BLaER1 treated with 17β-estradiol and CSF1 and Interleukin-3, amounts not matched to agents 10 nM and 100 nM (cell line): Measurements from ENCODE around the gene RNF4.

Experiments
- H3K27ac ChIP-seq, 11 experiments: shearing (Covaris generic); formaldehyde crosslinking; 2 replicates each; pipeline ENCODE4 v1.8.1; 2022
- H3K27me3 ChIP-seq, 11 experiments: shearing (Covaris generic); formaldehyde crosslinking; 2 replicates each; pipeline ENCODE4 v1.8.1; 2022
- H3K36me3 ChIP-seq, 11 experiments: shearing (Covaris generic); formaldehyde crosslinking; 2 replicates each; pipeline ENCODE4 v1.8.1; 2022
- H3K4me1 ChIP-seq, 10 experiments: shearing (Covaris generic); formaldehyde crosslinking; 2 replicates each; pipeline ENCODE4 v1.8.1; 2022
- H3K4me2 ChIP-seq, 11 experiments: shearing (Covaris generic); formaldehyde crosslinking; 2 replicates each; pipeline ENCODE4 v1.8.1; 2022
- H3K4me3 ChIP-seq, 10 experiments: shearing (Covaris generic); formaldehyde crosslinking; 2 replicates each; pipeline ENCODE4 v1.8.1; 2022
- H3K9ac ChIP-seq, 11 experiments: shearing (Covaris generic); formaldehyde crosslinking; 2 replicates each; pipeline ENCODE4 v1.8.1; 2022
- H3K9me3 ChIP-seq, 11 experiments: shearing (Covaris generic); formaldehyde crosslinking; replicated peaks in 1 of 11; 2 replicates each; pipeline ENCODE4 v1.8.1; 2022
- H4K20me1 ChIP-seq, 11 experiments: shearing (Covaris generic); formaldehyde crosslinking; 2 replicates each; pipeline ENCODE4 v1.8.1; 2022
- Cebpa-rat ChIP-seq, 11 experiments: shearing (Covaris generic); IDR thresholded peaks; 2 replicates each; pipeline ENCODE4 v1.8.1; 2022

RNF4 gene

GRCh38 chr4:2434420-2434819 is 34.5 kb upstream of the RNF4 start:
- Histone ChIP-seq H3K9ac (no peak overlapping the region), H3K4me1 (peaks cover 0 to 16% (median 10%) of the 10 kb centered on the region in 10 experiments; a peak in 17 of 20 replicates), H3K27ac (no peak overlapping the region), H3K4me3 (no peak overlapping the region), H3K27me3 (no peaks in the 10 kb centered on the region), H3K4me2 (peak overlapping the region in 7 of 11 experiments; percentile 7 to 57 (median 26); a peak in 7 of 22 replicates), H4K20me1 (no peaks in the 10 kb centered on the region), H3K9me3 (0 out of 22 replicates have a peak, but pooled peaks cover 0 to 5% (median 0%) of the 10 kb centered on the region in 11 experiments), H3K36me3 (no peaks in the 10 kb centered on the region)
- TF ChIP-seq Cebpa-rat (IDR thresholded peaks at IDR 0.05): no peak

GRCh38 chr4:2436301-2436700 is 32.6 kb upstream of the RNF4 start:
- Histone ChIP-seq H3K4me2 (no peak overlapping the region; a peak in 1 of 22 replicates), H3K9me3 (0 out of 22 replicates have a peak, but pooled peaks cover 0 to 5% (median 0%) of the 10 kb centered on the region in 11 experiments), H3K4me3 (no peak overlapping the region), H4K20me1 (no peaks in the 10 kb centered on the region), H3K27me3 (no peaks in the 10 kb centered on the region), H3K27ac (no peak overlapping the region), H3K36me3 (no peaks in the 10 kb centered on the region), H3K4me1 (peaks cover 0 to 16% (median 11%) of the 10 kb centered on the region in 10 experiments; a peak in 17 of 20 replicates), H3K9ac (no peak overlapping the region)
- TF ChIP-seq Cebpa-rat (IDR thresholded peaks at IDR 0.05): no peak

- TF ChIP-seq Cebpa-rat (IDR thresholded peaks at IDR 0.05): no peak
- Histone ChIP-seq H3K4me3 (no peak overlapping the region), H3K36me3 (no peaks in the 10 kb centered on the region), H3K27me3 (no peaks in the 10 kb centered on the region), H3K27ac (no peak overlapping the region), H3K9ac (no peak overlapping the region), H3K4me1 (peaks cover 0 to 21% (median 14%) of the 10 kb centered on the region in 10 experiments; a peak in 18 of 20 replicates), H3K4me2 (peak overlapping the region in 1 of 11 experiments; percentile 30; a peak in 1 of 22 replicates), H4K20me1 (no peaks in the 10 kb centered on the region; a peak in 1 of 22 replicates), H3K9me3 (0 out of 22 replicates have a peak, but pooled peaks cover 0 to 1% (median 0%) of the 10 kb centered on the region in 11 experiments)
Measured at GRCh38 chr4:2436761-2437474, 32.0 kb upstream of the RNF4 start.

GRCh38 chr4:2437475-2438215 is 31.3 kb upstream of the RNF4 start:
- Histone ChIP-seq H4K20me1 (no peaks in the 10 kb centered on the region; a peak in 1 of 22 replicates), H3K4me1 (peaks cover 0 to 26% (median 16%) of the 10 kb centered on the region in 10 experiments; a peak in 18 of 20 replicates), H3K27ac (no peak overlapping the region), H3K4me2 (no peak overlapping the region), H3K27me3 (no peaks in the 10 kb centered on the region), H3K4me3 (no peak overlapping the region), H3K36me3 (no peaks in the 10 kb centered on the region), H3K9me3 (no peaks in the 10 kb centered on the region), H3K9ac (no peak overlapping the region)
- TF ChIP-seq Cebpa-rat (IDR thresholded peaks at IDR 0.05): no peak

DNA sequence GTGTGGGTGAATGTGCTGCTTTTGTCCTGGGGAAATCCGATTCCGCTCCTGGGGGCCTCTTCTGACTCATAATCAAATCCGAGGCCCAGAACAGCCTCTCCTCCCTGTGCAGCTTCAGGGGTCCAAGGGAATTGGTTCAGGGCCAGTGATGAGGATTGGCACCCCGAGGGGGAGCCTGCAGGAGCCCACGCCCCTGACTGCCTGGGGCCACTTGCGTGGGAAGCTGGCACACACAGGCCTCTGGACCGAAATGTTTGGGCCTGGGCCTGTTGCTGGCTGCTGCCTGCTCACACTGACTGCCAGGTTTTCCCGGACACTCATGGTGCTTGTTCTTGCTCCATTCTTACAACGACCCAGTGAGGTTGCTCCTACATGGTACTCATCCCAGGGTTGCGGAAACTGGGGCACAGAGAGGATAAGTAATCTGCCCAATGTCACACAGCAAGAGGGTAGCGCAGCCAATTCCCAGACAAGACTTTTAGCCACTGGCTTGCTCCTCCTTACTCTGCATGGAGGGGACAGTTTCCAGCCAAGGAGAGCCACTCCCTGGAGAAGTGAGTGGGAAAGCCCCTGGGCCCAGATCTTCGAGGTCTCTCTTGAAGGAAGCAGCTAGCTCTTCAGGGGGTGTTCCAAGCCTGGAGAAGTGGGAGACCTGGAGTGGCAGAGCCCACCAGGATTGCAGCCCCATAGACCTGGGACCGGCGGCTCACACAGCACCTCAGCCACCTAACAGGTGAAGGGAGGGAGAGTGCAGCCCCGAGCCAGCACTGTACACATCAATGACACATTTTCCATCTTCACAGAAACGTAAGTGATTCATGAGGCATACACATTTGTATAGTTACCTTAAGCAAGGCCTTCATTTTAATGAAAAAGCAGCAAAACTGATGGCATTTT is 29.8 kb upstream of the RNF4 start:
- H3K27ac ChIP-seq: no peak overlapping the region
- TF ChIP-seq Cebpa-rat (IDR thresholded peaks at IDR 0.05): no peak
- no peak overlapping the region for H3K4me2 ChIP-seq
- no peaks in the 10 kb centered on the region for H3K36me3 ChIP-seq
- no peaks in the 10 kb centered on the region for H3K9me3 ChIP-seq
- no peak overlapping the region for H3K9ac ChIP-seq
- H3K27me3 ChIP-seq: no peaks in the 10 kb centered on the region
- peaks cover 0 to 26% (median 16%) of the 10 kb centered on the region in 10 experiments; a peak in 14 of 20 replicates for H3K4me1 ChIP-seq
- no peaks in the 10 kb centered on the region; a peak in 1 of 22 replicates for H4K20me1 ChIP-seq
- no peak overlapping the region for H3K4me3 ChIP-seq

- no peaks in the 10 kb centered on the region for H3K27me3 ChIP-seq
- H3K9me3 ChIP-seq: 0 out of 22 replicates have a peak, but pooled peaks cover 0 to 2% (median 0%) of the 10 kb centered on the region in 11 experiments
- TF ChIP-seq Cebpa-rat (IDR thresholded peaks at IDR 0.05): no peak
- H3K4me3 ChIP-seq: no peak overlapping the region
- no peak overlapping the region for H3K27ac ChIP-seq
- H4K20me1 ChIP-seq: no peaks in the 10 kb centered on the region; a peak in 1 of 22 replicates
- H3K9ac ChIP-seq: no peak overlapping the region
- no peaks in the 10 kb centered on the region for H3K36me3 ChIP-seq
- peak overlapping the region in 6 of 11 experiments; percentile 7 to 13 (median 8); a peak in 3 of 22 replicates for H3K4me2 ChIP-seq
- peaks cover 0 to 18% (median 7%) of the 10 kb centered on the region in 10 experiments; a peak in 10 of 20 replicates for H3K4me1 ChIP-seq
Measured at GRCh38 chr4:2441393-2442174, 27.3 kb upstream of the RNF4 start.

- H4K20me1 ChIP-seq: no peaks in the 10 kb centered on the region; a peak in 1 of 22 replicates
- H3K4me2 ChIP-seq: 0 out of 22 replicates have a peak overlapping the region, but pooled peaks of 5 of the 11 experiments have one; percentile 7 to 13 (median 10)
- H3K27ac ChIP-seq: no peak overlapping the region
- H3K36me3 ChIP-seq: no peaks in the 10 kb centered on the region
- H3K4me3 ChIP-seq: no peak overlapping the region
- H3K9ac ChIP-seq: no peak overlapping the region
- TF ChIP-seq Cebpa-rat (IDR thresholded peaks at IDR 0.05): no peak
- H3K27me3 ChIP-seq: no peaks in the 10 kb centered on the region
- H3K4me1 ChIP-seq: peaks cover 0 to 13% (median 5%) of the 10 kb centered on the region in 10 experiments; a peak in 9 of 20 replicates
- H3K9me3 ChIP-seq: 0 out of 22 replicates have a peak, but pooled peaks cover 0 to 8% (median 0%) of the 10 kb centered on the region in 11 experiments
Measured at GRCh38 chr4:2442175-2442993, 26.5 kb upstream of the RNF4 start.
